Measurements from ENCODE around the gene CTTNBP2.

Gene CTTNBP2

DNA sequence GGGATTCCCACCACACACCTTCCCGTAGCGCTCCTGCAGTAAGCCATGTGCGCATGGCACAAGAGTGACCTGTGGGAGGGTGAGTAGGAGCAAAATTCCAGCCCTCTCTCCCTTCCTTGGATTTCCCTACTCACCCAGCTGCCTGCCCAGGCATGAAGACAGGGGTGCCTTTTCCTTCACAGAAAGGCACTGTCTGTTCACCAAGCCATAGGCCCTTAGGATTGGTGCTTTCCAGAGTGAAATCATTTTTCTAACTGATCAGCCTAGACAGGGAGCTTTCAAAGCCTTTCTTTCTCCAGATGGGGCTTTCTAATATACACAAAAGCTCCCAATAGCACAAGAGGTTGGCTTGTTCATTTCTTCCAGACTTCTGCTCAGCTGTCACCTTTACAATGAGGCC is 79.7 kb downstream of the CTTNBP2 start:
- no peak overlapping the region for H3K27ac ChIP-seq (ENCODE audit: extremely low read depth, low read depth, low read length)
- H3K36me3 ChIP-seq (ENCODE audit: control insufficient read depth in 2 of 2, insufficient read depth in 1 of 2, low read length in 2 of 2), result peaks cover 0 to 8% of the 10 kb centered on the region in 2 experiments; a peak in 1 of 3 replicates
- TF ChIP-seq WT1 (tag by site-specific recombination; IDR thresholded peaks at IDR 0.05) (no peak), ZNF16 (tag by site-specific recombination; IDR thresholded peaks at IDR 0.05; ENCODE audit: low read depth) (no peak), BCL11A (tag by site-specific recombination; IDR thresholded peaks at IDR 0.05; ENCODE audit: low read depth) (no peak), ZNF423 (tag by site-specific recombination; IDR thresholded peaks at IDR 0.05) (no peak), ZNF202 (tag by site-specific recombination; IDR thresholded peaks at IDR 0.05; ENCODE audit: borderline replicate concordance) (no peak), ZEB2 (tag by site-specific recombination; IDR thresholded peaks at IDR 0.05) (no peak)
- TF ChIP-seq, protein P1, sequence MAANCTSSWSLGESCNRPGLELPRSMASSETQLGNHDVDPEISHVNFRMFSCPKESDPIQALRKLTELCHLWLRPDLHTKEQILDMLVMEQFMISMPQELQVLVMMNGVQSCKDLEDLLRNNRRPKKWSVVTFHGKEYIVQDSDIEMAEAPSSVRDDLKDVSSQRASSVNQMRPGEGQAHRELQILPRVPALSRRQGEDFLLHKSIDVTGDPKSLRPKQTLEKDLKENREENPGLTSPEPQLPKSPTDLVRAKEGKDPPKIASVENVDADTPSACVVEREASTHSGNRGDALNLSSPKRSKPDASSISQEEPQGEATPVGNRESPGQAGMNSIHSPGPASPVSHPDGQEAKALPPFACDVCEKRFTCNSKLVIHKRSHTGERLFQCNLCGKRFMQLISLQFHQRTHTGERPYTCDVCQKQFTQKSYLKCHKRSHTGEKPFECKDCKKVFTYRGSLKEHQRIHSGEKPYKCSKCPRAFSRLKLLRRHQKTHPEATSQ (tag by site-specific recombination; IDR thresholded peaks at IDR 0.05), result no peak
- no peaks in the 10 kb centered on the region for H3K9me3 ChIP-seq (ENCODE audit: control insufficient read depth, insufficient read depth, low read depth, low read length)
- no peak overlapping the region for H3K4me3 ChIP-seq (ENCODE audit: low read depth, low read length)
- H3K4me1 ChIP-seq (ENCODE audit: control insufficient read depth, insufficient read depth, low read length), result no peaks in the 10 kb centered on the region
- CTCF ChIA-PET, result no interaction called here
- POLR2A ChIA-PET, result no interaction called here

DNA sequence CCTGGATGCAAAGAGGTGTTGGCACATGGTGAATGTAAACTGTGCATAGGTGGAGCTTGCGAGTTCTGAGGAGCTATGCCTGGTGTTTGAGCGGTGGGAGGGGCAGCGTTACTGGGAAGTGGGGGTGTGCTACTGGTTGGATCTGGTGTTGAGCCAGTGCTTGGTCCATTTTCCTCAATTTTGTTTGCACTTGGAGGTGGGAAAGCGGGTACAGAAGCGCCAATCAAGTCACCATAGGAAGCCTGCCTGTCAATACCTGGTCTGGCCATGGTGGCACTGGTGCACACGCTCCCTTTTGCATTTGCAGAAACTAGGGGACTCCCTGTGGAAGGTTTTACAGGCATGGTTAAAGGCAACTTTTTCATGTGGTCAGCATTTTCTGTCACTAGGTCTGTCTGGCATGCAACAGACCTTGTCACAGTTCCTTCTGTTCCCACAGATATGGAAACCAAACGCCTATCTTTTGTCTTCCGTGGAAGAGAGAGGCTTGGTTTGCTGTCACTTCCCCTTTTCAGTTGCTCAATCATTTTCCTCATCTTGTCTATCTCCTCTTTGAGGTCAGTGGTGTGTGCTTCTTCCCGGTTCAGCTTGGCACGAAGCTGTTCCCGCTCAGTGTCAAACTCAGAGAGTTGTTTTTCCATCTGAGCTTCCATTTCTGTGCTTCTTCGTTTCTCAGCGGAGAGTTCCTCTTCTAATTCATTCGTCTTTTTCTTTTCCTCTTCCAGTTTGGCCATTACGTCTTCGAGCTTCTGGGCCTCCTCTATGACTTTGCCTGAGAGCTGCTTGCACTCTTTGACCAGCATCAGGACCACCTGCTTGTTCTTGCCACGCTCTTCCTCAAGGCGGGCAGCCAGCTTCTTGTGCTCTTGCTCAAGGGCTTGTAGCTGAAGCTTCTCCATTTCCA is 81.1 kb downstream of the CTTNBP2 start:
- Histone ChIP-seq H3K27ac (ENCODE audit: extremely low read depth, low read depth, low read length) (no peak overlapping the region), H3K4me1 (ENCODE audit: control insufficient read depth, insufficient read depth, low read length) (no peaks in the 10 kb centered on the region), H3K9me3 (ENCODE audit: control insufficient read depth, insufficient read depth, low read depth, low read length) (no peaks in the 10 kb centered on the region), H3K36me3 (ENCODE audit: control insufficient read depth in 2 of 2, insufficient read depth in 1 of 2, low read length in 2 of 2) (peaks cover 0 to 8% of the 10 kb centered on the region in 2 experiments; a peak in 1 of 3 replicates), H3K4me3 (ENCODE audit: low read depth, low read length) (no peak overlapping the region)
- ChIA-PET CTCF (interaction anchor here (0.7 kb wide), 1 partner anchor 360 kb away, joined by 3 read pairs; no protein-coding TSS in a partner anchor), POLR2A (no interaction called here)
- no peak for TF ChIP-seq ZNF785 (tag by site-specific recombination; IDR thresholded peaks at IDR 0.05)
- TF ChIP-seq ZNF544 (tag by site-specific recombination; IDR thresholded peaks at IDR 0.05), result no peak
- TF ChIP-seq ZNF16 (tag by site-specific recombination; IDR thresholded peaks at IDR 0.05; ENCODE audit: low read depth), result no peak
- no peak for TF ChIP-seq ZNF169 (tag by site-specific recombination; IDR thresholded peaks at IDR 0.05)
- TF ChIP-seq ZNF692 (tag by site-specific recombination; IDR thresholded peaks at IDR 0.05), result no peak
- TF ChIP-seq ZNF585B (tag by site-specific recombination; IDR thresholded peaks at IDR 0.05), result no peak
- TF ChIP-seq EGR2 (tag by site-specific recombination; IDR thresholded peaks at IDR 0.05; ENCODE audit: low read depth), result no peak
- TF ChIP-seq ZFP41 (tag by site-specific recombination; IDR thresholded peaks at IDR 0.05; ENCODE audit: borderline replicate concordance), result no peak
- no peak for TF ChIP-seq SP2 (tag by site-specific recombination; IDR thresholded peaks at IDR 0.05)
- no peak for TF ChIP-seq ZBTB8A (tag by site-specific recombination; IDR thresholded peaks at IDR 0.05)
- no peak for TF ChIP-seq ZNF19 (tag by site-specific recombination; IDR thresholded peaks at IDR 0.05; ENCODE audit: low read depth)
- TF ChIP-seq ZNF621 (tag by site-specific recombination; IDR thresholded peaks at IDR 0.05), result no peak
- no peak for TF ChIP-seq ZNF148 (tag by site-specific recombination; IDR thresholded peaks at IDR 0.05; ENCODE audit: borderline replicate concordance)
- TF ChIP-seq ZNF626 (tag by site-specific recombination; IDR thresholded peaks at IDR 0.05), result no peak
- no peak for TF ChIP-seq ZNF37A (tag by site-specific recombination; IDR thresholded peaks at IDR 0.05)
- no peak for TF ChIP-seq MYNN (tag by site-specific recombination; IDR thresholded peaks at IDR 0.05; ENCODE audit: borderline replicate concordance)
